Measurements from ENCODE around the gene CSF1.

The CSF1 gene

GRCh38 chr1:109974191-109974590, 63.5 kb downstream of the CSF1 start:
- in situ Hi-C loops (cut with MboI; ENCODE audit: low sequenced_read_pairs) = no loop called here

- in situ Hi-C loops (cut with MboI; ENCODE audit: low sequenced_read_pairs) = loop anchor here (5.0 to 25.0 kb wide), 3 partner anchors 43 to 438 kb away; partner anchors contain the start of genes GNAI3, GPR61, GSTM2 and GSTM4
Observed at GRCh38 chr1:109975718-109976117, 65.1 kb downstream of the CSF1 start.

GRCh38 chr1:109976762-109977161, 66.1 kb downstream of the CSF1 start:
- in situ Hi-C loops (cut with MboI; ENCODE audit: low sequenced_read_pairs) = loop anchor here (5.0 to 25.0 kb wide), 3 partner anchors 44 to 439 kb away; partner anchors contain the start of genes GNAI3, GPR61, GSTM2 and GSTM4

GRCh38 chr1:109977225-109977624, 66.6 kb downstream of the CSF1 start:
- in situ Hi-C loops (cut with MboI; ENCODE audit: low sequenced_read_pairs) = loop anchor here (5.0 to 25.0 kb wide), 3 partner anchors 45 to 440 kb away; partner anchors contain the start of genes GNAI3, GPR61, GSTM2 and GSTM4

- in situ Hi-C loops (cut with MboI; ENCODE audit: low sequenced_read_pairs) = loop anchor here (5.0 to 25.0 kb wide), 3 partner anchors 46 to 441 kb away; partner anchors contain the start of genes GNAI3, GPR61, GSTM2 and GSTM4
Observed at GRCh38 chr1:109977657-109978378, 67.2 kb downstream of the CSF1 start.

- in situ Hi-C loops (cut with MboI; ENCODE audit: low sequenced_read_pairs) = loop anchor here (5.0 to 25.0 kb wide), 3 partner anchors 47 to 442 kb away; partner anchors contain the start of genes GNAI3, GPR61, GSTM2 and GSTM4
Observed at GRCh38 chr1:109978761-109979488, 68.3 kb downstream of the CSF1 start.

- in situ Hi-C loops (cut with MboI; ENCODE audit: low sequenced_read_pairs) = loop anchor here (5.0 to 25.0 kb wide), 4 partner anchors 47 to 442 kb away; partner anchors contain the start of genes GNAI3, GPR61, GSTM2 and GSTM4
Observed at GRCh38 chr1:109979489-109980091, 68.9 kb downstream of the CSF1 start.

Data from HL-60/S4 treated with phorbol 12-myristate 13-acetate at 8.2 ng/mL for 4 days and 3 days (cell line).